GM12891 (cell line): ENCODE data around the gene POU6F2.
"Not testable (repeated sequence)": the region's sequence is repeated elsewhere in the genome, so short reads cannot be mapped to it uniquely, and the experiment has no call there.

Experiments used
- DNase-seq: peaks from one replicate; pipeline ENCODE4 v3.0.0; 2011; ENCODE audit warnings: low spot score; ENCODE audit not compliant: insufficient read length
- FAIRE-seq: peaks from 2 replicates; lab custom pipeline; 2011; peaks lifted over from hg19 to GRCh38; lab: Jason Lieb, UNC
- PAX5 ChIP-seq: IDR thresholded peaks from 2 replicates; pipeline ENCODE4 v1.6.1; 2011; ENCODE audit warnings: low read length, moderate library complexity, mild to moderate bottlenecking; ENCODE audit not compliant: insufficient read depth, severe bottlenecking
- POLR2A ChIP-seq: IDR thresholded peaks from 2 replicates; pipeline ENCODE4 v1.6.1; 2011; ENCODE audit warnings: low read depth, low read length, control low read depth
- POLR2AphosphoS5 ChIP-seq: IDR thresholded peaks from 2 replicates; pipeline ENCODE4 v1.6.1; 2011; ENCODE audit warnings: low read depth, low read length, control low read depth
- POU2F2 ChIP-seq: IDR thresholded peaks from 2 replicates; pipeline ENCODE4 v1.6.1; 2011; ENCODE audit warnings: low read depth, mild to moderate bottlenecking, control low read depth, low read length, moderate library complexity
- SPI1 ChIP-seq: IDR thresholded peaks from 2 replicates; pipeline ENCODE4 v1.6.1; 2011; ENCODE audit warnings: low read depth, low read length, control low read depth
- TAF1 ChIP-seq: IDR thresholded peaks from 2 replicates; pipeline ENCODE4 v1.6.1; 2011; ENCODE audit warnings: low read depth, low read length, control low read depth

Gene POU6F2

DNA sequence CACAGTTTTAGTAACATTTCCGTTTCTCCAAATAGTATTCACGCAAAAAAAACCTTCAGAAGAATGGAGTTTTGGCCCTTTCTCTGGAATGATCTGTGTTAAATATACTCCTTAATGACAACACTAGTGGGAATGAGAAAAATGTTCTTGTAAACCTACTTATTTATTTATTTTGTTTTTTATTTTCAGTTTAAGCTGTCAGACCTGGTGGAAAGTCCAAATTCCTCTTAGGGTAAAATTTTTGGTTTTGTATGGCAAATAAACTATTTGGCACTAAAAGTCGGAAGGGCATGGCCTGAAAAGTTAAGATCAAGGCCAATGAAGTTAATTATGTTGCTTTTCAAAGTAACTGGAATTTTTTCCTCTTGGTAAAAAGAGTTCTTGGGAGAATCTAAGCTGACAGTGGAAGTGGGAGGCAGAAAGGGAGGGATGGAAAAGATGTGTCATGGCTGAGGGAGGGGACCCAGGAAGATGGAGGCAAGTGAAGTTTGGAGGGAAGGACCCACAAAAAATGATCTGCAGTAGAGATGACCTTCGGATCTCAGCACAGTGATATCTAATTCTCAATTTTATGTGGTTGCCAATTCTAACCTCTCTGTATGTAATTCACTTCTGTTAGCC lies 35.2 kb upstream of the POU6F2 start:
- no peak for TF ChIP-seq POLR2A
- no peak for TF ChIP-seq POLR2AphosphoS5
- TF ChIP-seq POU2F2 = no peak
- no peak for TF ChIP-seq SPI1
- TF ChIP-seq PAX5 = no peak
- no peak for TF ChIP-seq TAF1
- DNase-seq (no peak), FAIRE-seq (no peak)

DNA sequence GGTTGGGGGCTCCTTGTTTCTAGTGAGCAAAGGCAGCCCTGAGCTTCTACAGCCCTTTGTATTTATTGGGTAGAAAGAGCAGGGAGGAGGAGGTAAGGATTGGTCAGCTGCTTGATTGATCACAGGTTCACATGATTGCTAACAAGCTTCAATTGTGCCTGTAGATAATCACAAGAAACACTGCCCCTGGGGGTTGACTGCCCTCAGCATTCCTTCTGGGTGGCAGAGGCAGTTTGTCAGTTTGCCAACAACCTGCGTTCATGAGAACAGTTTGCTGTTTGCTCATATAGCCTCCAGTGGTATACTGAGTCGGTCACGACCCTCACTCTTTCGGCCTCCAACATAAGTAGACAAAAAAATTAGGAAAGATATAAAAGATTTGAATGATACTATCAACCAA lies 30.2 kb upstream of the POU6F2 start:
- not testable (repeated sequence) for DNase-seq, FAIRE-seq

DNA sequence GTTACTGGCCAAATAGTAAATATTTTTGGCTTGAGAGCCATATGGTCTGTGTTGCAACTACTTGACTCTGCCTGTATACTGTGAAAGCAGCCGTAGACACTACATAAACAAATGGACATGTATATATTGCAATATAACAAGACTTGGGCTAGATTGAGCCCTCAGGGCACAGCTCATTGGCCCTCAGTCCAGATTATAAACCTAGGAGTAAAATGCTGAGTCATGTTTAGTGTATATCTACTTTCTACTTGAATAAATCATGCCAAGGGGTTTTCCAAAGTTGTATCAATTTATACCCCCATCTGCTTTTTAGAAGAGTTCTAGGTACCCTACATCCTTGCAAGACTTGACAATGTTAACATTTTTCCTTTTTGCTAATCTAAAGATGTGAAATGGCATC lies 27.4 kb upstream of the POU6F2 start:
- FAIRE-seq (no peak), DNase-seq (no peak)
- no peak for TF ChIP-seq POLR2AphosphoS5

DNA sequence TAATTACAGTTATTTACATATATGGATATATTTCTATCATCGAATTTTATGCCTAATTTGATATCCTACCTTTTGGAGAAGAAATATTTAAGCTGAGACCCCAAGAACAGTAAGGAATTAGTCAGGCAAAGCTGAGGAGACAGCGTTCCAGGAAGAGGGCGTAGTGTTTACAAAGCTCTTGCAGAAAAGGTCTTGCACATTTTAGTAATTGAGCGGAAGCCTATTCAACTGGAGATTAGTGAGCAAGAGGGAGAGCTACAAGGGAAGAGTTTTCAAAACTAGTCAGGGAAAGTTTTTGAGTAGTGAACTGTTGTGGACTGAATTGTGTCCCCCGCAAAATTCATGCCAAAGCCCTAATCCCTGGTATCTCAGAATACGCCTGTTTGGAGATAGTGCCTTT lies 26.5 kb upstream of the POU6F2 start:
- TF ChIP-seq POU2F2 (no peak), POLR2A (no peak), PAX5 (no peak), SPI1 (no peak), POLR2AphosphoS5 (no peak), TAF1 (no peak)
- DNase-seq = no peak
- peak; percentile 5 for FAIRE-seq

DNA sequence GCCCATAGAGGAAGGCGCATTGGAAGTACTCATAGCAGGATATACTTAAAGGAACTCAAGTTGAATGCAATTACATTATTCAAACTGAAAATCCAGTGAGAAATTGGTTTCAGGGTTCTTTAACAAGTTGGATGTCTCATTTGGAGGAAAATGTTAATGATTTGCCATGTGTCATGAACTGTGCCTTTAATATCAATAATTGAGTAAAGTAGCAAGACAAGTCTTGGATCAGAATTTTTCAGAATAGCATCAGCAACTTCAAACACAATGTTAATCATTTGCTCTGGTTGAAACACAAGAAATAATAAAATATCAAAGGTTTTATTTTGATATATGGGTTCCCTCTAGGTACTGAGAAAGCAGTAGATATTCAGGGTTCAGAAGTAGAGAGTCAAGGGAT lies 24.5 kb upstream of the POU6F2 start:
- no peak for TF ChIP-seq POU2F2
- no peak for TF ChIP-seq TAF1
- TF ChIP-seq POLR2AphosphoS5 = no peak
- no peak for TF ChIP-seq SPI1
- no peak for TF ChIP-seq POLR2A
- TF ChIP-seq PAX5 = no peak
- DNase-seq (no peak), FAIRE-seq (no peak)

DNA sequence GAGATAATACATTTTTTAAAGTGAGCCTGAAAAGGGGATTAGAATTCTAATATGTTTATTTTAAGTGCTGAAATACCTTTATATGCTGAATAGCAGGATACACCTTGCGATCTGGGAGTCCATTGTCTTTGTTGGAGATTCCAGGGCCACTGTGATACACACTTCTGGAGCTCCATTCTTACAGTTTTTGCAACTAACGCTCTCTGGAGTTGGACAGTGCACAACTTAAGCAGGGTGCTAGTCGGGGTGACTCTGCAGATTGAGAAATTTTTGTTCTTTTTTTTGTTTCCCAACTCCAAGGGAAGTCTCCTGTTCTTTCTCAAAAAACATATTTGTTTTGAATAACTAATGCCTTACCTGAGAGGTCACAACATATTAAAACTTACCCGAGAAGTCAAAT lies 23.7 kb upstream of the POU6F2 start:
- FAIRE-seq (no peak), DNase-seq (no peak)
- TF ChIP-seq POLR2A (no peak), POLR2AphosphoS5 (no peak), TAF1 (no peak), PAX5 (no peak), POU2F2 (no peak), SPI1 (no peak)

DNA sequence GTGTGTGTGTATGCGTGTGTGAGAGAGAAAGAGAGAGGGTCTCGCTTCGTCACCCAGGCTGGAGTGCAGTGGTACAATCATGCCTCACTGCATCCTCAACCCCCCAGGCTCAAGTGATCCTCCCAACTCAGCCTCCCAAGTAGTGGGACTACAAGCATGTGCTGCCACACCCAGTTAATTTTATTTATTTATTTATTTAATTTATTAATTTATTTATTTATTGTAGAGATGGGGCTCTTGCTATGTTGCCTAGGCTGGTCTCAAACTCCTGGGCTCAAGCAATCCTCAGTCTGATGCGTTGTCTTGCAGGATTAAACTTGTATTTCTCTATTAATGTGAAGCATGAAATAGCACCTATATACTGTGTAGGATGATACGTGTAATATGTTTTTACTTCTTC lies 21.8 kb upstream of the POU6F2 start:
- FAIRE-seq (no peak), DNase-seq (no peak)
- TF ChIP-seq PAX5 (no peak), POLR2AphosphoS5 (no peak), POU2F2 (no peak), SPI1 (no peak), POLR2A (no peak), TAF1 (no peak)

DNA sequence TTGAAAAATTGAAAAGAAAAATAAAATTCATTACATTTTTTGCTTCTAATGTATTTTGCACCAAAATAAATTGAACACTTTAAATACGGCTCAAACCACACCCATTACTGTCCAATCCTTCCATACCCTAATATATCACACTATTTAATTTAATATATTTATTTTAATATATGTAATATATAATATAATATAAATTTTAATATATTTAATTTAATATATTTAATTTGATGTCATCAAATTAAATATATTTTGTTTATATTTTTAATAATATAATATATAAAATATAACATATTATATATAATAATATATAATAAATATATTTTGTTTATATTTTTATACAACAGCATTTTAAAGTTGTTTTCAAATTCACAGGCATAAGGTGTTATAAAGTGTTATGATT lies 15.7 kb upstream of the POU6F2 start:
- TF ChIP-seq SPI1 (no peak), TAF1 (no peak), POU2F2 (no peak)
- DNase-seq (no peak), FAIRE-seq (no peak)

DNA sequence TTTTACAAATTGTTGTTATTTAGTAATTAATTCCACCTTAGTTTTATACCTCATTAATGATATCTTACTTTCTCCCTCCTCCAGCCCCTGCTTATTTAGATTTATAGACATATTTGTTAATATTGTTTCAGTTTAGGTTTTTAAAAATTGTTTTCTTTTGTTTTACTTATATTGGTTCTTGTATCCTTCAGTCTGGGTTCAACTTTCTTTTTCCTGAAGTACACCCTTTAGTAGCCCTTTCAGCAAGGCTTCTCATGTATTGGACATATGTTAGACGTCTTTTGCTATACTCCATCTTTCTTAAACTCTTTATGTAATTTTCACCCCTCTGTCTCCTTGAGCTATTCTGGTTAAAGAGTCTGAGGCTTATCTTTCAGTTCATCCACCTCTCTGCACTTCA lies 12.8 kb upstream of the POU6F2 start:
- TF ChIP-seq POU2F2 = no peak
- TF ChIP-seq PAX5 = no peak
- no peak for TF ChIP-seq POLR2AphosphoS5
- no peak for TF ChIP-seq TAF1
- no peak for TF ChIP-seq POLR2A
- no peak for TF ChIP-seq SPI1
- DNase-seq (no peak), FAIRE-seq (no peak)

DNA sequence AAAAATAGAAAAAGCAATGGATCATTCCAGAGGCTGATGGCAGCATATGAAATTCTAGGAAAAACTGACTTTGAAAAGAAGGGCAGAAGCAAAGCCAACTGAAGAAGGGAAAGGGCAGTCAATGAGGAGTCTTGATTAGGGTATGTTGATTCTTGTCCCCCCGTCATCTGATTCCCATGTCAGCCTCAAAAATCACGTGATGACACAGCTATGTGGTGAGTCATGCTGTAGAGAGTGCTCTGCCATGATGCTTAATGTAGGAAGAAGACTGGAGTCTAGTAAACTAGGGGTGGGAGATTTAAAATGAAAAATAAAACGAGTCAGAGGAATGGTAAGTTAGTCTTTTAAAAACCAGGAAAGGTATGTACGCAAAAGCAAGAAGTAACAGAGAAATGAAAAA lies 3.9 kb upstream of the POU6F2 start:
- no peak for TF ChIP-seq SPI1
- no peak for TF ChIP-seq PAX5
- no peak for TF ChIP-seq POU2F2
- TF ChIP-seq POLR2A = no peak
- TF ChIP-seq TAF1 = no peak
- no peak for TF ChIP-seq POLR2AphosphoS5
- FAIRE-seq (no peak), DNase-seq (no peak)

DNA sequence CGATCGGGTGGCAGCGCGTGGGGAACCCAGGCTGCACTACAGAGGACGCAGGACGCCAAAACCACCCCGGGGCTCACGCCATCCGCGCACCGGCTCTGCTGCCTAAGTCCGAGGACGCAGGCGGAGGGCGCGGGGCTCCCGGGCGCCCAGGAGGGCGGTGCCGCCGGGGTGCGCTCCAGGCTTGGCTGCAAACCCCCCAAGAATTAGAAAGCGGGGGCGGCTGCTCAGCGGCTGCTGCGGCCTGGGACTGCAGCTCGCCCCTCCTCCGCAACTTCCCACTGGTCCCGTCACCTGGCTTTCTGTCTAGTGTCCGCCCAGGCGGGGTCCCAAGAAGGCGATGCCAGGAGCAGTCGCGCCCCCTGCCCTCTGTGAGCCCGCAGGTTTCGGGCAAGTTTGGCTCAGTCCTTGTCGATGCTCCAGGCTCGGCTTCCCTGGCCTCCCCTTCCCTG lies 1.7 kb upstream of the POU6F2 start:
- TF ChIP-seq SPI1 = no peak
- TF ChIP-seq TAF1 = no peak
- TF ChIP-seq PAX5 = no peak
- TF ChIP-seq POLR2AphosphoS5 = no peak
- TF ChIP-seq POU2F2 = no peak
- no peak for TF ChIP-seq POLR2A
- no peak for DNase-seq
- FAIRE-seq = no peak
